ENCODE data around the gene CA10.

CA10 gene

DNA sequence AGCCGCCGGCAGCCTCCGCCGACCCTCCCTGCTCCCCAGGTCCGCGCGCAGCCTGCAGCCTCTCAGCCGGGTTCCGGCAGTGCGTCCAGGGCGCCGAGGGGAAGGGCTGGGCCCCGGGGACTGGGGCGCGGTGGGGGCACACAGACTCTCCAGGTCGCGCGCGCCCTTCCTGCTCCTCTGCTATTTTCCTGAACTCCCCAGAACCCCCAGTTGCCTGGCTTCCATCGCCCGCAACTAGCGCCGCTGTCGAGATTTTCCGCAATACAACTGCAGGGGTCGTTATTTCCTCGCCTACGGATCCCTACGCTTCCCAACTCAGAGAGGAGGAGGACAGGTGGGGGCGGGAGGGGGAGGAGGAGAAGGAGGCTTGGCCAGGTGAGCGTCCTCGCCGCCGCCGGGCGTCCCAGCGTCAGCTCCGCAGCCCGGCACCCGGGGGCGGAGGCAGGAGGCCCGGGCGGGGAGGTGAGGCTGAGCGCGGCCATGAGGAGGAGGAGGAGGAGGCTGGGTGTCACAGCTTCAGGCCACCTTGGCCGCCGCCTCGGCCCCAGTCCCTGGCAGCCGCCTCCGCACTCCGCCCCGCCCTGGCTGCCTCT is at the start of gene CA10:
TSS of gene CA10 (minus strand) at position 265 of the 593 bp plus-strand sequence.
- no peak; the same call in 1 of the 3 replicates for ATAC-seq
- TF ChIP-seq PPARA (CRISPR knock-in tag; IDR thresholded peaks at IDR 0.05; ENCODE audit: borderline replicate concordance) (no peak), TCF4 (CRISPR knock-in tag; IDR thresholded peaks at IDR 0.05; ENCODE audit: borderline replicate concordance) (no peak), ZNF70 (CRISPR knock-in tag; IDR thresholded peaks at IDR 0.05) (no peak), CSDC2 (CRISPR knock-in tag; IDR thresholded peaks at IDR 0.05) (no peak), ISL1 (CRISPR knock-in tag; IDR thresholded peaks at IDR 0.05) (no peak), POU6F1 (CRISPR knock-in tag; IDR thresholded peaks at IDR 0.05; ENCODE audit: borderline replicate concordance, low read depth) (no peak), GLIS3 (CRISPR knock-in tag; IDR thresholded peaks at IDR 0.05) (no peak), ZFP3 (CRISPR knock-in tag; IDR thresholded peaks at IDR 0.05) (no peak), ESRRG (CRISPR knock-in tag; IDR thresholded peaks at IDR 0.05) (no peak), PATZ1 (CRISPR knock-in tag; IDR thresholded peaks at IDR 0.05; ENCODE audit: borderline replicate concordance) (no peak), ZNF8 (CRISPR knock-in tag; IDR thresholded peaks at IDR 0.05) (no peak), RARB (CRISPR knock-in tag; IDR thresholded peaks at IDR 0.05) (no peak), ZFP30 (CRISPR knock-in tag; IDR thresholded peaks at IDR 0.05) (no peak), ZC3H10 (CRISPR knock-in tag; IDR thresholded peaks at IDR 0.05) (no peak), BACH2 (CRISPR knock-in tag; IDR thresholded peaks at IDR 0.05; ENCODE audit: borderline replicate concordance) (no peak), TOX (CRISPR knock-in tag; IDR thresholded peaks at IDR 0.05; ENCODE audit: borderline replicate concordance) (no peak), ARNTL (CRISPR knock-in tag; IDR thresholded peaks at IDR 0.05; ENCODE audit: borderline replicate concordance, low read depth) (no peak)
- TF ChIP-seq, protein P1, sequence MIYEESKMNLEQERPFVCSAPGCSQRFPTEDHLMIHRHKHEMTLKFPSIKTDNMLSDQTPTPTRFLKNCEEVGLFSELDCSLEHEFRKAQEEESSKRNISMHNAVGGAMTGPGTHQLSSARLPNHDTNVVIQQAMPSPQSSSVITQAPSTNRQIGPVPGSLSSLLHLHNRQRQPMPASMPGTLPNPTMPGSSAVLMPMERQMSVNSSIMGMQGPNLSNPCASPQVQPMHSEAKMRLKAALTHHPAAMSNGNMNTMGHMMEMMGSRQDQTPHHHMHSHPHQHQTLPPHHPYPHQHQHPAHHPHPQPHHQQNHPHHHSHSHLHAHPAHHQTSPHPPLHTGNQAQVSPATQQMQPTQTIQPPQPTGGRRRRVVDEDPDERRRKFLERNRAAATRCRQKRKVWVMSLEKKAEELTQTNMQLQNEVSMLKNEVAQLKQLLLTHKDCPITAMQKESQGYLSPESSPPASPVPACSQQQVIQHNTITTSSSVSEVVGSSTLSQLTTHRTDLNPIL (CRISPR knock-in tag; IDR thresholded peaks at IDR 0.05; ENCODE audit: low read depth) = no peak
- TF ChIP-seq, protein P2, sequence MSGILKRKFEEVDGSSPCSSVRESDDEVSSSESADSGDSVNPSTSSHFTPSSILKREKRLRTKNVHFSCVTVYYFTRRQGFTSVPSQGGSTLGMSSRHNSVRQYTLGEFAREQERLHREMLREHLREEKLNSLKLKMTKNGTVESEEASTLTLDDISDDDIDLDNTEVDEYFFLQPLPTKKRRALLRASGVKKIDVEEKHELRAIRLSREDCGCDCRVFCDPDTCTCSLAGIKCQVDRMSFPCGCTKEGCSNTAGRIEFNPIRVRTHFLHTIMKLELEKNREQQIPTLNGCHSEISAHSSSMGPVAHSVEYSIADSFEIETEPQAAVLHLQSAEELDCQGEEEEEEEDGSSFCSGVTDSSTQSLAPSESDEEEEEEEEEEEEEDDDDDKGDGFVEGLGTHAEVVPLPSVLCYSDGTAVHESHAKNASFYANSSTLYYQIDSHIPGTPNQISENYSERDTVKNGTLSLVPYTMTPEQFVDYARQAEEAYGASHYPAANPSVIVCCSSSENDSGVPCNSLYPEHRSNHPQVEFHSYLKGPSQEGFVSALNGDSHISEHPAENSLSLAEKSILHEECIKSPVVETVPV (CRISPR knock-in tag; IDR thresholded peaks at IDR 0.05) = no peak

GRCh38 chr17:52207796-52208195 is 49.3 kb upstream of the CA10 start:
- no peak for ATAC-seq
- no peak for TF ChIP-seq CSDC2 (CRISPR knock-in tag; IDR thresholded peaks at IDR 0.05)
- TF ChIP-seq GLIS3 (CRISPR knock-in tag; IDR thresholded peaks at IDR 0.05) = no peak
- TF ChIP-seq ZFP30 (CRISPR knock-in tag; IDR thresholded peaks at IDR 0.05) = no peak
- TF ChIP-seq, protein P3, sequence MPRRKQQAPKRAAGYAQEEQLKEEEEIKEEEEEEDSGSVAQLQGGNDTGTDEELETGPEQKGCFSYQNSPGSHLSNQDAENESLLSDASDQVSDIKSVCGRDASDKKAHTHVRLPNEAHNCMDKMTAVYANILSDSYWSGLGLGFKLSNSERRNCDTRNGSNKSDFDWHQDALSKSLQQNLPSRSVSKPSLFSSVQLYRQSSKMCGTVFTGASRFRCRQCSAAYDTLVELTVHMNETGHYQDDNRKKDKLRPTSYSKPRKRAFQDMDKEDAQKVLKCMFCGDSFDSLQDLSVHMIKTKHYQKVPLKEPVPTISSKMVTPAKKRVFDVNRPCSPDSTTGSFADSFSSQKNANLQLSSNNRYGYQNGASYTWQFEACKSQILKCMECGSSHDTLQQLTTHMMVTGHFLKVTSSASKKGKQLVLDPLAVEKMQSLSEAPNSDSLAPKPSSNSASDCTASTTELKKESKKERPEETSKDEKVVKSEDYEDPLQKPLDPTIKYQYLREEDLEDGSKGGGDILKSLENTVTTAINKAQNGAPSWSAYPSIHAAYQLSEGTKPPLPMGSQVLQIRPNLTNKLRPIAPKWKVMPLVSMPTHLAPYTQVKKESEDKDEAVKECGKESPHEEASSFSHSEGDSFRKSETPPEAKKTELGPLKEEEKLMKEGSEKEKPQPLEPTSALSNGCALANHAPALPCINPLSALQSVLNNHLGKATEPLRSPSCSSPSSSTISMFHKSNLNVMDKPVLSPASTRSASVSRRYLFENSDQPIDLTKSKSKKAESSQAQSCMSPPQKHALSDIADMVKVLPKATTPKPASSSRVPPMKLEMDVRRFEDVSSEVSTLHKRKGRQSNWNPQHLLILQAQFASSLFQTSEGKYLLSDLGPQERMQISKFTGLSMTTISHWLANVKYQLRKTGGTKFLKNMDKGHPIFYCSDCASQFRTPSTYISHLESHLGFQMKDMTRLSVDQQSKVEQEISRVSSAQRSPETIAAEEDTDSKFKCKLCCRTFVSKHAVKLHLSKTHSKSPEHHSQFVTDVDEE (CRISPR knock-in tag; IDR thresholded peaks at IDR 0.05) = no peak
- no peak for TF ChIP-seq PATZ1 (CRISPR knock-in tag; IDR thresholded peaks at IDR 0.05; ENCODE audit: borderline replicate concordance)
